OCI-LY3 (cell line): Measurements from ENCODE around the gene USF1.
"Not testable (repeated sequence)": the region's sequence is repeated elsewhere in the genome, so short reads cannot be mapped to it uniquely, and the experiment has no call there.

Source experiments
- EZH2phosphoT487 ChIP-seq: fragments of 200-600 bp; shearing (Covaris generic); IDR thresholded peaks from 2 replicates; pipeline ENCODE4 v1.6.1; 2018; ENCODE audit warnings: antibody characterized with exemption, mixed run types, low read depth
- TF ChIP-seq, protein P1 (sequence below): fragments of 200-600, 300-600 bp; sonication (generic); IDR thresholded peaks from 2 replicates; pipeline ENCODE4 v1.5.1; 2014; ENCODE audit warnings: antibody characterized with exemption, low read length, low read depth

- TF ChIP-seq, protein P1, sequence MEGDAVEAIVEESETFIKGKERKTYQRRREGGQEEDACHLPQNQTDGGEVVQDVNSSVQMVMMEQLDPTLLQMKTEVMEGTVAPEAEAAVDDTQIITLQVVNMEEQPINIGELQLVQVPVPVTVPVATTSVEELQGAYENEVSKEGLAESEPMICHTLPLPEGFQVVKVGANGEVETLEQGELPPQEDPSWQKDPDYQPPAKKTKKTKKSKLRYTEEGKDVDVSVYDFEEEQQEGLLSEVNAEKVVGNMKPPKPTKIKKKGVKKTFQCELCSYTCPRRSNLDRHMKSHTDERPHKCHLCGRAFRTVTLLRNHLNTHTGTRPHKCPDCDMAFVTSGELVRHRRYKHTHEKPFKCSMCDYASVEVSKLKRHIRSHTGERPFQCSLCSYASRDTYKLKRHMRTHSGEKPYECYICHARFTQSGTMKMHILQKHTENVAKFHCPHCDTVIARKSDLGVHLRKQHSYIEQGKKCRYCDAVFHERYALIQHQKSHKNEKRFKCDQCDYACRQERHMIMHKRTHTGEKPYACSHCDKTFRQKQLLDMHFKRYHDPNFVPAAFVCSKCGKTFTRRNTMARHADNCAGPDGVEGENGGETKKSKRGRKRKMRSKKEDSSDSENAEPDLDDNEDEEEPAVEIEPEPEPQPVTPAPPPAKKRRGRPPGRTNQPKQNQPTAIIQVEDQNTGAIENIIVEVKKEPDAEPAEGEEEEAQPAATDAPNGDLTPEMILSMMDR, result not testable (repeated sequence)
- TF ChIP-seq EZH2phosphoT487, result not testable (repeated sequence)
Observed at GRCh38 chr1:161016683-161017082, 29.1 kb downstream of the USF1 start.
